B cell (primary cell): ENCODE measurements around the gene TPCN2. TPM values are rescaled to one million over a fixed set of nuclear protein-coding genes. Genes with fewer than 3 reads are reported as not detected.

Experiments used
- ATAC-seq: fragments of 200-7000 bp; cut with Tn5 transposase; one replicate; pipeline ENCODE4 v1.10.0; 2021; ENCODE audit warnings: low read depth, mild to moderate bottlenecking, moderate number of reproducible peaks, moderate library complexity
- CTCF ChIA-PET: fragments of 350-600 bp; sonication (Branson Sonifier 250); formaldehyde crosslinking; loops from one replicate; lab custom pipeline; 2021; ENCODE audit warnings: antibody characterized with exemption, inconsistent platforms; lab: Charles Lee
- POLR2A ChIA-PET: fragments of 350-600 bp; sonication (Branson Sonifier 250); formaldehyde crosslinking; loops from one replicate; lab custom pipeline; 2021; ENCODE audit warnings: antibody characterized with exemption; lab: Charles Lee
- DNase-seq: peaks from one replicate; pipeline ENCODE4 v3.0.0; 2013
- H2AFZ ChIP-seq: 2 replicates; pipeline ENCODE4 v1.6.1; 2012; ENCODE audit warnings: mild to moderate bottlenecking, low read depth, low read length; ENCODE audit not compliant: insufficient read depth, poor library complexity, severe bottlenecking
- H3K27ac ChIP-seq, 2 donors: 1 replicate in 1 of 2; 2 replicates in 1 of 2; pipeline ENCODE4 v1.5.1; 2012 to 2013; ENCODE audit warnings: low read length in 2 of 2, mild to moderate bottlenecking in 2 of 2, moderate library complexity in 1 of 2
- H3K27me3 ChIP-seq, 4 experiments: fragments of 200-600 bp in 1 of 4; sonication (generic) in 1 of 4; replicated peaks in 1 of 4; 1 replicate in 2 of 4; 2 replicates in 2 of 4; pipeline versions ENCODE4 v1.6.1 to v1.7.0; 2013 to 2016; ENCODE audit warnings: low read length in 3 of 4, mild to moderate bottlenecking in 2 of 4, mixed read lengths in 1 of 4, moderate library complexity in 1 of 4; ENCODE audit not compliant: insufficient read depth in 4 of 4, control insufficient read depth in 3 of 4; ENCODE audit errors: control extremely low read depth in 1 of 4
- H3K36me3 ChIP-seq, 2 experiments: replicated peaks in 1 of 2; 1 replicate in 1 of 2; 2 replicates in 1 of 2; pipeline versions ENCODE4 v1.6.1 to v1.7.1; 2013; ENCODE audit warnings: low read length in 1 of 2; ENCODE audit not compliant: insufficient read depth in 2 of 2, control insufficient read depth in 1 of 2; ENCODE audit errors: control extremely low read depth in 1 of 2, extremely low read depth in 1 of 2
- H3K4me1 ChIP-seq, 2 donors: fragments of 200-600 bp in 1 of 2; sonication (generic) in 1 of 2; 1 replicate in 1 of 2; 2 replicates in 1 of 2; pipeline versions ENCODE4 v1.5.1 to v1.6.1; 2013 to 2017; ENCODE audit warnings: low read length in 2 of 2; ENCODE audit not compliant: control insufficient read depth in 2 of 2, insufficient read depth in 2 of 2
- H3K4me2 ChIP-seq: replicated peaks from 2 replicates; pipeline ENCODE3; 2012; ENCODE audit warnings: mild to moderate bottlenecking, low read depth, low read length; ENCODE audit not compliant: poor library complexity, severe bottlenecking
- H3K4me3 ChIP-seq, 5 experiments: fragments of 200-600 bp in 1 of 5; sonication (generic) in 1 of 5; 1 replicate in 3 of 5; 2 replicates in 2 of 5; pipeline versions ENCODE4 v1.5.1 to v1.7.0; 2011 to 2016; ENCODE audit warnings: low read length in 4 of 5, mild to moderate bottlenecking in 4 of 5, low read depth in 2 of 5, control low read depth in 1 of 5, moderate library complexity in 1 of 5; ENCODE audit not compliant: insufficient read depth in 1 of 5; ENCODE audit errors: control extremely low read depth in 1 of 5, extremely low read depth in 1 of 5
- H3K79me2 ChIP-seq: fragments of 200-600 bp; sonication (generic); one replicate; pipeline ENCODE4 v1.6.0; 2016; ENCODE audit warnings: low read length; ENCODE audit not compliant: control insufficient read depth, insufficient read depth
- H3K9ac ChIP-seq: fragments of 200-600 bp; sonication (generic); 2 replicates; pipeline ENCODE4 v1.6.1; 2017; ENCODE audit warnings: mild to moderate bottlenecking, low read length, moderate library complexity
- H3K9me3 ChIP-seq, 3 donors: one replicate each; pipeline versions ENCODE4 v1.6.1 to v1.7.1; 2013; ENCODE audit warnings: low read length in 2 of 3; ENCODE audit not compliant: control insufficient read depth in 2 of 3, insufficient read depth in 1 of 3; ENCODE audit errors: control extremely low read depth in 1 of 3
- H4K20me1 ChIP-seq: 2 replicates; pipeline ENCODE4 v1.6.0; 2012; ENCODE audit warnings: mild to moderate bottlenecking, low read length; ENCODE audit not compliant: insufficient read depth, control insufficient read depth, poor library complexity, severe bottlenecking
- H3K27ac Mint-ChIP-seq: one replicate; pipeline ENCODE4 v1.8.0; 2021; ENCODE audit warnings: mixed read lengths
- H3K27me3 Mint-ChIP-seq: one replicate; pipeline ENCODE4 v1.8.0; 2021; ENCODE audit warnings: mixed read lengths
- H3K4me1 Mint-ChIP-seq: one replicate; pipeline ENCODE4 v1.8.0; 2021; ENCODE audit warnings: mixed read lengths
- H3K4me3 Mint-ChIP-seq: one replicate; pipeline ENCODE4 v1.8.0; 2021; ENCODE audit warnings: mixed read lengths
- H3K9me3 Mint-ChIP-seq: one replicate; pipeline ENCODE4 v1.8.0; 2022; ENCODE audit warnings: mixed read lengths; ENCODE audit not compliant: insufficient read depth
- EZH2 ChIP-seq: IDR thresholded peaks from 2 replicates; pipeline ENCODE4 v1.6.1; 2012; ENCODE audit warnings: borderline replicate concordance, low read depth, mild to moderate bottlenecking, moderate library complexity, low read length; ENCODE audit not compliant: insufficient read depth, poor library complexity, severe bottlenecking
- WGBS: methylation state at CpG from one replicate; pipeline ENCODE4 v1.1.5; 2013; ENCODE audit warnings: missing lambda C conversion rate; ENCODE audit not compliant: insufficient coverage; 5-methylcytosine and 5-hydroxymethylcytosine counted together
- intact Hi-C: fragments of 100-400 bp; cut with micrococcal nuclease; formaldehyde crosslinking; loops from one replicate; pipeline ENCODE4 v1.10.0; 2022
- polyA plus RNA-seq: library from polyadenylated mRNA; depleted of rRNA; stranded (reverse); fragments of >200 nt; gene quantifications from 2 replicates; pipeline ENCODE4 v1.2.3, GENCODE V29; 2012
- total RNA-seq, 2 donors: library from RNA; stranded (reverse); fragments of 120-200 nt in 1 of 2; gene quantifications; 1 replicate in 1 of 2; 2 replicates in 1 of 2; pipeline versions ENCODE4 v1.2.3 to v1.2.4, GENCODE V29; 2013 to 2022
- TF ChIP-seq, protein P1 (sequence below): fragments of 200-600 bp; IDR thresholded peaks from one replicate; pipeline ENCODE4 v1.8.0; 2022; ENCODE audit warnings: antibody characterized with exemption, mild to moderate bottlenecking

The TPCN2 gene
- total and polyA plus RNA-seq, 2 donors (not counting 1 experiment from before 2014, with no cell fraction given), result 16.8 to 71.4 TPM

DNA sequence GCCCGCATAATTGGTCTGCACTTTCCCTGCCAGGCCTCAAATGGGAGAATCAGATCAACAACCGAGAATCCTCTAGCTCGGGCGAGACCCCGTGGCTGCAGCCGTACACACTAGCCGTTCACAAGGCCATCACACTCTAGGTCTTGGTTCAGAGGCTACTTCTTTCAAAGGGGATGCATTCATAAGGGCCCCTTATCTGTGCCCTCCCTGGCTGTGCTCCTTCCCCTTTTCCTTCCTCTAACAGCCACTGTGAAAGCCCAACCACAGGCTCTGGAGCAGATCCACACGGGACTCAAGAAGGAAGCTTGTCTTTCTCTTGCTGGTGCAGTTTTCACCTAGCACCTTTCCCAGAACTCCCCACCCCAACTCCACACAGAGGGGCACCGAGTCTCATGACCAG is 131.5 kb downstream of the TPCN2 start:
- intact Hi-C loops, result no loop called here
- Histone ChIP-seq H2AFZ (no peak overlapping the region), H3K9ac (no peak overlapping the region), H3K4me1 (no peaks in the 10 kb centered on the region), H3K36me3 (no peaks in the 10 kb centered on the region), H3K27ac (no peak overlapping the region), H3K4me3 (no peak overlapping the region), H3K79me2 (no peaks in the 10 kb centered on the region), H4K20me1 (no peaks in the 10 kb centered on the region), H3K4me2 (no peak overlapping the region), H3K27me3 (peaks cover 0 to 8% (median 0%) of the 10 kb centered on the region in 4 experiments), H3K9me3 (peaks cover 0 to 10% (median 3%) of the 10 kb centered on the region in 3 donors)
- CTCF ChIA-PET, result no interaction called here
- Mint-ChIP-seq H3K9me3 (peaks cover 5% of the 10 kb centered on the region), H3K27ac (no peak overlapping the region), H3K4me1 (no peaks in the 10 kb centered on the region), H3K27me3 (peaks cover 14% of the 10 kb centered on the region), H3K4me3 (no peak overlapping the region)
- ATAC-seq (no peak), DNase-seq (no peak)
- POLR2A ChIA-PET, result no interaction called here
- TF ChIP-seq EZH2, result no peak
- TF ChIP-seq, protein P1, sequence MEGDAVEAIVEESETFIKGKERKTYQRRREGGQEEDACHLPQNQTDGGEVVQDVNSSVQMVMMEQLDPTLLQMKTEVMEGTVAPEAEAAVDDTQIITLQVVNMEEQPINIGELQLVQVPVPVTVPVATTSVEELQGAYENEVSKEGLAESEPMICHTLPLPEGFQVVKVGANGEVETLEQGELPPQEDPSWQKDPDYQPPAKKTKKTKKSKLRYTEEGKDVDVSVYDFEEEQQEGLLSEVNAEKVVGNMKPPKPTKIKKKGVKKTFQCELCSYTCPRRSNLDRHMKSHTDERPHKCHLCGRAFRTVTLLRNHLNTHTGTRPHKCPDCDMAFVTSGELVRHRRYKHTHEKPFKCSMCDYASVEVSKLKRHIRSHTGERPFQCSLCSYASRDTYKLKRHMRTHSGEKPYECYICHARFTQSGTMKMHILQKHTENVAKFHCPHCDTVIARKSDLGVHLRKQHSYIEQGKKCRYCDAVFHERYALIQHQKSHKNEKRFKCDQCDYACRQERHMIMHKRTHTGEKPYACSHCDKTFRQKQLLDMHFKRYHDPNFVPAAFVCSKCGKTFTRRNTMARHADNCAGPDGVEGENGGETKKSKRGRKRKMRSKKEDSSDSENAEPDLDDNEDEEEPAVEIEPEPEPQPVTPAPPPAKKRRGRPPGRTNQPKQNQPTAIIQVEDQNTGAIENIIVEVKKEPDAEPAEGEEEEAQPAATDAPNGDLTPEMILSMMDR, result no peak
- 61% methylated on average over 8 of the region's 9 CpGs for WGBS

DNA sequence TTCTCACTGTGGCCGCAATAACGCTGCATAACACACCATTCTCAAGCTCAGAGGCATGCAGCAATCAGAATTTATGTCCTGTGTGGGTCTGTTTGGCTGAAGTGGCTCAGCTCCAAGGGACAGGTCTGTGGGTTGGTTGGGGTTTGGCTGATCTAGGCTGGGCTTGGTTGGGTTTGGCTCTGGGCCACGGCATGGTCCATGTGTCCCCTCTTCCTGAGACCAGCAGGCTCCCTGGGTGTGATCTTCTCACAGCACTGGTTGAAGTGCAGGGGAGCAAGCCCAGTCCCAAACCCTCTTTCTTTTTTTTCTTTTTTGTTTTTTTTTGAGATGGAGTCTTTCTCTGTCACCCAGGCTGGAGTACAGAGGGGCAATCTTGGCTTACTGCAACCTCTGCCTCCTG is 132.0 kb downstream of the TPCN2 start:
- H3K9ac ChIP-seq, result no peak overlapping the region

More for the DNA sequence above, 132.0 kb downstream of the TPCN2 start:
- no peak overlapping the region for H3K4me3 ChIP-seq
- POLR2A ChIA-PET, result no interaction called here
- no peak overlapping the region for H3K27ac ChIP-seq
- Mint-ChIP-seq H3K4me3 (no peak overlapping the region), H3K27me3 (peaks cover 14% of the 10 kb centered on the region), H3K9me3 (peaks cover under 1% of the 10 kb centered on the region), H3K27ac (no peak overlapping the region), H3K4me1 (no peaks in the 10 kb centered on the region)
- intact Hi-C loops, result no loop called here
- no peak for TF ChIP-seq EZH2
- TF ChIP-seq, protein P1, result no peak
- peaks cover 0 to 8% (median 0%) of the 10 kb centered on the region in 4 experiments for H3K27me3 ChIP-seq
- no peak for ATAC-seq
- DNase-seq, result no peak
- CTCF ChIA-PET, result no interaction called here
- no peaks in the 10 kb centered on the region for H3K36me3 ChIP-seq
- H4K20me1 ChIP-seq, result no peaks in the 10 kb centered on the region
- no peak overlapping the region for H3K4me2 ChIP-seq
- no peaks in the 10 kb centered on the region for H3K4me1 ChIP-seq
- H3K9me3 ChIP-seq, result peaks cover 0 to 7% (median 2%) of the 10 kb centered on the region in 3 donors
- no peak overlapping the region for H2AFZ ChIP-seq
- no peaks in the 10 kb centered on the region for H3K79me2 ChIP-seq
- 53% methylated on average over 3 of the region's 3 CpGs for WGBS
